Loucy (cell line): ENCODE measurements around the gene DDO.

Experiments
- EZH2phosphoT487 ChIP-seq: fragments of 200-600 bp; IDR thresholded peaks from 2 replicates; pipeline ENCODE4 v1.6.1; 2018; ENCODE audit warnings: antibody characterized with exemption, mild to moderate bottlenecking, moderate library complexity, borderline replicate concordance
- TF ChIP-seq, protein P1 (sequence below): fragments of 200-600 bp; sonication (generic); conservative IDR thresholded peaks from 2 replicates; pipeline ENCODE4 v1.5.1; 2014; ENCODE audit warnings: mild to moderate bottlenecking, antibody characterized with exemption, low read length

DNA sequence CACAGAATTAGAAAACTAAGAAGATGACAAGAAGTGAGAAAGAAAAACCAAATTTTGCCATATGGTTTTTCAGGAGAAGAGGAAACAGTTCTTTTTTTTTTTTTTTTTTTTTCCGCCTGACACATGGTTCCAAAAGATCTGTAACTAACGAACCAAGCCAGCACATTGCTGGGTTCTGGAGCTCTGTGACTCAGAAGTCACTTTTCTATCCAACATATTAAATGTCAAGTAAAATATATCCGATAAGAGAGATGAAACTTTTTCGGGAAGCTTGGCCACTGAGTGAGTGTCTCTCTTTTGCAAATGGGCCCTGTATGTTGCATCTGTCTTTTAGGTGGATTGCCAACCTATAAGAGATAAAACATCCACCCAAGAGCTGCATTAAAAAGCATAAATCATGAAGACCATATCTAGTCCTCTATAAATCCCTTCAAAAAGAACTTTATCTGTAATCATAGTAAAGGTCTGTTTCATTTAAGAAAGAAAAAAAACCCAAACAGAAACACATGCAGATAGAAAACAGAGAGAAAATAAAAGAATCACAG lies 61.8 kb downstream of the DDO start:
- TF ChIP-seq, protein P1, sequence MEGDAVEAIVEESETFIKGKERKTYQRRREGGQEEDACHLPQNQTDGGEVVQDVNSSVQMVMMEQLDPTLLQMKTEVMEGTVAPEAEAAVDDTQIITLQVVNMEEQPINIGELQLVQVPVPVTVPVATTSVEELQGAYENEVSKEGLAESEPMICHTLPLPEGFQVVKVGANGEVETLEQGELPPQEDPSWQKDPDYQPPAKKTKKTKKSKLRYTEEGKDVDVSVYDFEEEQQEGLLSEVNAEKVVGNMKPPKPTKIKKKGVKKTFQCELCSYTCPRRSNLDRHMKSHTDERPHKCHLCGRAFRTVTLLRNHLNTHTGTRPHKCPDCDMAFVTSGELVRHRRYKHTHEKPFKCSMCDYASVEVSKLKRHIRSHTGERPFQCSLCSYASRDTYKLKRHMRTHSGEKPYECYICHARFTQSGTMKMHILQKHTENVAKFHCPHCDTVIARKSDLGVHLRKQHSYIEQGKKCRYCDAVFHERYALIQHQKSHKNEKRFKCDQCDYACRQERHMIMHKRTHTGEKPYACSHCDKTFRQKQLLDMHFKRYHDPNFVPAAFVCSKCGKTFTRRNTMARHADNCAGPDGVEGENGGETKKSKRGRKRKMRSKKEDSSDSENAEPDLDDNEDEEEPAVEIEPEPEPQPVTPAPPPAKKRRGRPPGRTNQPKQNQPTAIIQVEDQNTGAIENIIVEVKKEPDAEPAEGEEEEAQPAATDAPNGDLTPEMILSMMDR, result no peak
- TF ChIP-seq EZH2phosphoT487, result no peak
